Stimulated activated CD4-positive, alpha-beta T cell treated with anti-CD3 and anti-CD28 coated beads, Interleukin-1b, Interleukin-23, amount 100 ng/mL, for 24 hours (primary cell): Measurements from ENCODE around the gene NMT1.
"Not testable (repeated sequence)": the region's sequence is repeated elsewhere in the genome, so short reads cannot be mapped to it uniquely, and the experiment has no call there.

ENCODE experiments used
- DNase-seq, 4 experiments: peaks; one replicate each; pipeline ENCODE4 v3.0.0-alpha.2; 2020; ENCODE audit warnings: low read depth in 4 of 4, low spot score in 1 of 4

The NMT1 gene

DNA sequence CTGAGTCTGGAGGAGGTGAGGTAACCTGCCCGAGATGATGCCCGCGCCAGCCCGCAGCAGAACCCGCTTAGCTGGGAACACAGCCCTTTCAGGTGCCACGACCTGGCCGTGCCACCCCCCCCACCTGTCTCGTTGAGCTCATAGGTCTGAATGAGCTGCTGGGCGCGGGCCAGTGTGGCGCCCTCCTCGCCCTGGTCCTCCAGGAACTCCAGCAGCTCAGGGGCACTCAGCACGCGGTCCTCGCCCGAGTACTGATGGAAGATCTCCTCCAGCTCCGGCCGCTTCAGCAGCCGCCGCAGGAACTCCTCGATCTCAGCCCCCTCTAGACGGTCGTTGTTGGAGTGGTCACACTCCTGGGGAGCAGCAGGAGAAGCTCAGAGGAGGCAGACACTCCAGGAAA, 57.6 kb downstream of the NMT1 start:
- DNase-seq = no peak

- no peak for DNase-seq
Measured at GRCh38 chr17:45119964-45120363, 58.8 kb downstream of the NMT1 start.

GRCh38 chr17:45120558-45120957, 59.4 kb downstream of the NMT1 start:
- DNase-seq = no peak

DNA sequence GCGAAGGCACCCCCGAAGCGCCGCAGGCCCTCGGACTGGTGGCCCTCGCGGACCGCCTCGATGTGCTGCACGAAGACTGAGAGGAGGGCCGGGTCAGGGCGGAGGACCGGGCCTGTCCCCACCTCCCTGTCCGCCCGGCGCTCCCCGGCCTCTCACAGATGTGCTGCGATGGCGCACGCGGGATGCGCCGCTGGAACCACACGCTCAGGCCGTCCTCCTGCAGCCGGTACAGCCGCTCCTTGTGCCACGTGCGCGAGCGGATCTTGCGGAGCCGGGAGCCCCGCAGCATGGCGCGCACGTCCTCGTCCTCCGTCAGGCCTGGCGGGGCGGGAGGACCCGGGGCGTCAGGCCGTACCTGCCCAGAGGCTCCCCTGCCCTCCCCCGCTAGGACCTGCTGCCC, 59.9 kb downstream of the NMT1 start:
- no peak for DNase-seq

GRCh38 chr17:45123076-45123770, 62.1 kb downstream of the NMT1 start:
- no peak for DNase-seq

DNA sequence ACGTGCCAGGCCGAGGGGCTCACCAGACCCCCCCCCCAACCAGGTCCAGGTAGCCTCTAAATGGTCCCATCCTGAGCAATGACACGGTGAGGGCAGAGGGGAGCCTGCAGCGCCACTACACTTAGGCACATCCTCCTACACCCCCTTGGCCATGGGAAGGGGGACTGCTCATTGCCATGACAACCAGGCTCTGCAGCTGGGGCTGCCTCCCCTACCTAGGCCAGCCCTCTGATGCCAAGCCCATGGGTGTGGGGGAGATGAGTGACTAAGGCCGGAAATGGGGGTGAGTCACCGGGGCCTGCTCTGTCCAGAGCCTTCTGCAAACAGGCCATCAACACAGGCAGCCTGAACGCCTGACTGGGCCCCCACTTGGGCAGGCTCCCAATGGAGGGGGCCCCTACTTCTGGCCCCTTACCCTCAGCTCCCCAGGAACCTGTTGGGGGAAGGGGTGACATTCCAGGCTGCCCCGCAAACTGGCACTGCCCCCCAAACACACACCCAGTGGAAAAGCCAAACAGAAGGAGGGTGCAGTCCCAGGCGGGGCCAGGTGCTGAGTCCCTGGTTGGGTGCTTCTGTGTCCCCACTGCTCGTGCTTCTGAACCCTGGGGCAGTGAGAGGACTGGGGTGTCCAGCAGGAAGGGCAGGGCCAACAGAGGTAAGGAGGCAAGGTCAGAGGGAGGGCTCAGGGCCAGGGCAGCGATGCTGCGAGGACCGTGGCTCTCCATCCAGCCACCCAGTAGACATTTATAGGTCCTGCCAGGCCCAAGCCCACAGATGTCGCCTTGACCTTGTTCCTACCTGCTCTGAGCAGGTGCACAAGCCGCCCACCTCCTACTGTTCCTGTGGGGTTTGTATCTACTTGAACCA, 63.0 kb downstream of the NMT1 start:
- DNase-seq = no peak

DNA sequence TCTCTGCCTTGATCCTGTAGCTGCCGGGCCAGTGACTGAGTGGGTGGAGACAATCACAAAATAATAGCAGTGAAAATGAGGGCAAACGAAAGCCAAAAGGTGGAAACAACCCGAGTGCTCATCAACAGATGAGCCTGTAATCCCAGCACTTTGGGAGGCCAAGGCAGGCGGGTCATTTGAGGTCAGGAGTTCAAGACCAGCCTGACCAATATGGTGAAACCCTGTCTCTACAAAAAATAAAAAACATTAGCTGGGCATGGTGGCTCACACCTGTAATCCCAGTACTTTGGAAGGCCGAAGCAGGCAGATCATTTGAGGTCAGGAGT, 63.6 kb downstream of the NMT1 start:
- DNase-seq = not testable (repeated sequence)

- DNase-seq = no peak
Measured at GRCh38 chr17:45125509-45125908, 64.4 kb downstream of the NMT1 start.

DNA sequence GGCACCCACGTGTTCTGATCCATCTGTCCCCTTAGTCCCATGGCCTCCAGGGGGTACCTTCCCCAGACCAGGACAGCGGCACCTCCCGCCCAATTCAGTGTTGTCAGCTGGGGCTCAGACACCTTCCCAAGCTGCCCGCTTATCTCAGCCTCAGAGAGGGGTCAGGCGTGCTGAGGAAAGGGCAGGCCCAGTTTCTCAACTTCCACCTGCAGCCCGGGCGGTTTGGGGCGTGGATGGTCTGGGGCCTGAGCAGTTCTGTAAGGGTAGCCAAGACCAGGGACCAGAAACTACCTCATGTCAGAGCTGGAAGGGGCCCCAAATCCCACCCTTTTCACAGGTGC, 66.1 kb downstream of the NMT1 start:
- DNase-seq = no peak

GRCh38 chr17:45127548-45128300, 66.6 kb downstream of the NMT1 start:
- DNase-seq = no peak

DNA sequence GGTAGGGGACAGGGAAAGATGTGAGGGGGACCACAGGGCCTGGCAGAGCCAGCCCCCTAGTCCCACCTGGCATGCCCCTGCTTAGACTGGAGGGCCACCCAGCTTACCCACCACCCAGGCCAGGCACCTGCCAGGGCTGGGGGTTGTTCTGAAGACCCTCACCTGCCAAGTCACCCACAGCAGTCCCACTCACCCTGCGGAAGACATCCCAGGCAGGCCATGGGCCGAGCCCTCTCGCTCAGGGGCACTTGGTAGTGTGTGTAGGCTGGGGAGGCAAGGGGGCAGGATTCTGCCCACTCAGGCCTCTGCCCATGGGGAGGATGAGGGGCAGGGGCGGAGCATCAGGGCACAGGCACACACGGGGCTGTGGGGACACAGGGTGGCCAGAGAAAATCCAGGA, 67.2 kb downstream of the NMT1 start:
- no peak for DNase-seq

DNA sequence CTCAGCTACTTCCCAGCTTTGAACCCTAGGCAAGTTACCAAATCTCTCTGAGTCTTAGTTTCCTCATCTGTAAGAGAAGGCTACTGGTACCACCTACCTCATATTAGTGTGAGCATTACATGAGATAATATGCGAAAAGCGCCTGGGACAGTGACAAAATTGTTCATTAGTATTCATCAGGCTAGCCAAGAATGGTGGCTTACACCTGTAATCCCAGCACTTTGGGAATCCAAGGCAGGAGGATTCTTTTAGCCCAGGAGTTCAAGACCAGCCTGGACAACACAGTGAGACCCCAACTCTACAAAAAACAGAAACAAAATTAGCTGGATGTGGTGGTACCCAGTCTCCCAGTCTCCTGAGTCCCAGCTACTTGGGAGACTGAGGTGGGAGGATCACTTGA, 67.9 kb downstream of the NMT1 start:
- no peak for DNase-seq

DNA sequence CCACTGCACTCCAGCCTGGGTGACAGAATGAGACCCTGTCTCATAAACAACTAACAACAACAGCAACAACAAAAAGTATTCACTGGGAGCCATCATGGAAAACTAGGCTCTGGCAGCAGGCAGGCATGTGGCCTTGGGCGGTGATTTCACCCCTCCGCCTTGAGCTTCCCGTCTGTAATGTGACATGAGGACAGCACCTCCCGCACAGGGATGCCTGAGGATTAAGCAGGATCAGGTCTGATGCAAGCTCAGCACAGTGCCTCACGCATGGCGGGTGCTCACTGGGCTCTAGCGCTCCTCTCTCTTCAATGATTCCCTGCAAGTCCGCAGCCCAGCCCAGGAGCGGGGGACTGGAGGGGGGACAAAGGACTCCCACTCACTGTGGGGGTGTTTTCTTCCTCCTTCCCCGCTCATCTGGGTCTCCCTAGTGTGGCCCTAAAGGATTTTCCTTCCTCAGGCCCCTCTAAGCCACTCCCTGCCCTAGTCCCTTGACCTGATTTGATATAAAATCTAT, 68.4 kb downstream of the NMT1 start:
- no peak for DNase-seq

DNA sequence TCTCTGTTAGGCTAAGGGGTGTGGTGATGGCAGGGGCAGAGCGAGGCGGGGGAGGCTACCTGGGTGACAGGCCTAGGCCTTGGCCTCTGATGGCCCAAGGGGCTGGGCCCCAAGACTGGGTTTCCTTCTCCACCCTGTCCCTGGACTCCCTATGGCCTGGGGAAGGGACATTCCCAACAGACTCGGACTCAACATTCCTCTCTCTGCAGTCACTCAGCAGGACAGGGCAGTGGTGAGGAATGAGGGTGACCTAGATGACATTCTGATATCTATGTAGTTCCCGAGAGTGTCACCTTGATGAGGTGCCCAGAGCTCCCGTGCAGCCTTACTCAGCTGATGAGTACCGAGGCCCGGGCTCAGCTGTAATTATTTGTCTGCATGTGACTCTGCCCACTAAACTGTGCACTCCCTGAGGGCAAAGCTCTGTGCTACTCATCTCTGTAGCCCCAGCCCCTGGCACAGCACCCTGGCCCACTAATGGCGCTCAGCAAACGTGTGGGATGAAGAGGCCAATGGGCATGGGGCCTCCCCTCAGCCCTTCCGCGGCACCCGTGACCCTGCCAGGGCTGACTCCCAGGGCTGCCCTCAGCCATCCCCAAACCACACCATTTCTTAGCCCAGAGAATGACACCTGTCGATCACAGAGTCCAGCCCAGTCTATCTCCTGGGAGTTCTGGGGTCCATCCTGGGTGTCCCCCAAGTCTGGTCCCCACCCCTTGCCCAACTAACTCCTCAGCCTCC, 69.0 kb downstream of the NMT1 start:
- no peak for DNase-seq

DNA sequence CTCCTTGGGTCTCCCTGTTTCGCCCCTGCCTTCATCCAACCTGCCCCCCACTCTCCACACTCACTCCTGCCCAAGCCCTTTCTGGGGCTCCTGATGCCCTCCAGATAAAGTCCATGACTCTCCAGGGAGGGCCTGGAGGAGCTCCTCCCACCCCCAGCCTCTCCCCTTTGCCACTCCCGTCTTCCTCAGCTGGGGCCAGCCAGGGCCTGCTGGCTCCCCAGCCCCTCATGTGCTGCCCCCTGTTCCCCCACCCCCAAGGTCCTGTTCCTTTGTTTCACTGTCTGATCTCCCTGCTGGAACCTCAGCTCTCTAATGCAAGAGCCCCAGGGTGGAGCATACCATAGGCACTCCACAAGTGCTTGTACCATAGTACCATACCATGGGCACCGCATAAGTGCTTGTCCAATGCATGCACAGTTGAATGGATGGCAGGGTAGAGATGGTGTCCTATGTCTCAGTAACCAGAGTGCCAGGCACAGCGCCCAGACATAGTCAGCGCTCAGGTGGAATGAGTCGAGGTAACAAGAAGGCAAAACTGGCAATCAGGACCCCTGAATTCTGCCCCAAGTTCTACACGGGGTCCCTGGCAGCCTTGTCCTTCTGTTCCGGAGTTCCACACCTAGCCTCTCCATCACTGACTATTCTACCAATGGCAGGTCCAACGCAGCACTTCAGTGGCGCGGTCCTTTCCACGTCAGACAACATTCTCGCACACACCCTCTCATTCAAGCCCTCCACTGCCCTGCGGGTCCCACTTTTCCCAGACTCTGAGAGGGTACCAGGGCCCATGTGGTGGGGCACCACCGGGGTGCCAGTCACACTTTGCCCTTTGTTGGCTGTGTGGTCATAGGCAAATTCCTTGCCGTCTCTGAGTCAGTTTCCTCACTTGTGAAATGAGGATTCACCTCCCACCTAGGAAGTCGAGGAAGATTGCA, 69.8 kb downstream of the NMT1 start:
- no peak for DNase-seq

- DNase-seq = peak in 1 of 4 experiments; percentile 44
Measured at GRCh38 chr17:45131616-45132319, 70.7 kb downstream of the NMT1 start.

DNA sequence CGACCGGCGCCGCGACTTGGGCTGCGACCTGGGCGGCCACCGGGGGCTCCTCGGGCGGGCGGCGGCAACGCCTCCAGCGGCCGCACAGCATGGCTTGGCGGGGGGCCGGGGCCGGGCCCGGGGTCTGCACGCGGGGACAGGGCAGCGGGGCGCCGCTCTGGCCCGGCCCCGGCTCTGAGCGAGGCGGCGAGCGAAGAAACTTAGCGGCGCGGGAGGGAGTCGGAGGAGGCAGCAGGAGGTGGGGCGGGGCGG, 71.1 kb downstream of the NMT1 start, which contains the start of gene PLCD3:
Gene PLCD3 (minus strand): TSS at position 196 of the 252 bp plus-strand sequence. CDS start 105 bp downstream, at position 91.
- DNase-seq = peak in 2 of 4 experiments; percentile 54 to 62

GRCh38 chr17:45132572-45133463, 71.7 kb downstream of the NMT1 start:
- peak in 3 of 4 experiments; percentile 31 to 55 (median 43) for DNase-seq
